DOHH2 (cell line): ENCODE results near the gene TMEM217.

Experiments
- H3F3A ChIP-seq: fragments of 200-600 bp; sonication (generic), shearing (Covaris generic); 2 replicates; pipeline ENCODE4 v1.6.0; 2016; ENCODE audit warnings: antibody characterized with exemption, mild to moderate bottlenecking; ENCODE audit not compliant: control insufficient read depth, insufficient read depth
- H3K27ac ChIP-seq: fragments of 200-600 bp; sonication (generic); 2 replicates; pipeline ENCODE4 v1.5.1; 2014; ENCODE audit warnings: low read depth, mild to moderate bottlenecking, low read length, moderate library complexity
- H3K27me3 ChIP-seq: fragments of 200-600 bp; sonication (generic); 2 replicates; pipeline ENCODE4 v1.6.1; 2014; ENCODE audit warnings: mild to moderate bottlenecking, low read length, mixed read lengths; ENCODE audit not compliant: control insufficient read depth
- H3K36me3 ChIP-seq: fragments of 200-600 bp; sonication (generic); 2 replicates; pipeline ENCODE4 v1.6.1; 2014; ENCODE audit warnings: mild to moderate bottlenecking, low read length, moderate library complexity, mixed read lengths; ENCODE audit not compliant: control insufficient read depth
- H3K4me1 ChIP-seq: fragments of 200-600 bp; sonication (generic); 2 replicates; pipeline ENCODE4 v1.6.1; 2014; ENCODE audit warnings: mild to moderate bottlenecking, low read length, mixed read lengths; ENCODE audit not compliant: control insufficient read depth
- H3K4me2 ChIP-seq: fragments of 200-600 bp; sonication (generic); 2 replicates; pipeline ENCODE4 v1.6.0; 2014; ENCODE audit warnings: mild to moderate bottlenecking, low read length, moderate library complexity
- H3K4me3 ChIP-seq: fragments of 200-600 bp; sonication (generic); 2 replicates; pipeline ENCODE4 v1.5.1; 2014; ENCODE audit warnings: mild to moderate bottlenecking, low read length, mixed read lengths
- H3K79me2 ChIP-seq: fragments of 200-600 bp; sonication (generic); 2 replicates; pipeline ENCODE4 v1.6.1; 2014; ENCODE audit warnings: mild to moderate bottlenecking, low read length, mixed read lengths; ENCODE audit not compliant: control insufficient read depth
- H3K9me2 ChIP-seq: fragments of 200-600 bp; sonication (generic); replicated peaks from 2 replicates; pipeline ENCODE4 v1.6.1; 2014; ENCODE audit warnings: mild to moderate bottlenecking, low read length, mixed read lengths; ENCODE audit not compliant: control insufficient read depth
- H3K9me3 ChIP-seq: fragments of 200-600 bp; sonication (generic); 2 replicates; pipeline ENCODE4 v1.6.1; 2014; ENCODE audit warnings: antibody characterized with exemption, low read length, mixed read lengths; ENCODE audit not compliant: control insufficient read depth, insufficient read depth
- H4K20me1 ChIP-seq: fragments of 200-600 bp; sonication (generic); 2 replicates; pipeline ENCODE4 v1.6.0; 2014; ENCODE audit warnings: low read depth, mild to moderate bottlenecking, antibody characterized with exemption, low read length, moderate library complexity; ENCODE audit not compliant: control insufficient read depth, insufficient read depth
- CTCF ChIP-seq: fragments of 200-600 bp; sonication (generic); IDR thresholded peaks from one replicate; pipeline ENCODE4 v1.5.1; 2014; ENCODE audit warnings: antibody characterized with exemption, mild to moderate bottlenecking, low read depth, low read length; ENCODE audit not compliant: poor library complexity, severe bottlenecking
- EZH2phosphoT487 ChIP-seq: fragments of 200-600 bp; sonication (generic); IDR thresholded peaks from 2 replicates; pipeline ENCODE4 v1.6.1; 2017; ENCODE audit warnings: borderline replicate concordance, mild to moderate bottlenecking, antibody characterized with exemption, low read length, moderate library complexity, mixed read lengths

The TMEM217 gene

GRCh38 chr6:37176268-37177076, 81.5 kb downstream of the TMEM217 start:
- peaks cover 20% of the 10 kb centered on the region for H3F3A ChIP-seq
- H3K27ac ChIP-seq, result no peak overlapping the region
- peaks cover 20% of the 10 kb centered on the region for H3K79me2 ChIP-seq
- H3K9me3 ChIP-seq, result no peaks in the 10 kb centered on the region
- H3K4me1 ChIP-seq, result peaks cover 20% of the 10 kb centered on the region
- H3K27me3 ChIP-seq, result no peaks in the 10 kb centered on the region
- H3K36me3 ChIP-seq, result peaks cover 43% of the 10 kb centered on the region
- no peak for TF ChIP-seq CTCF
- H4K20me1 ChIP-seq, result peaks cover 16% of the 10 kb centered on the region
- H3K4me3 ChIP-seq, result no peak overlapping the region
- no peak overlapping the region for H3K4me2 ChIP-seq
- no peaks in the 10 kb centered on the region for H3K9me2 ChIP-seq

- H3K4me3 ChIP-seq, result no peak overlapping the region
- H4K20me1 ChIP-seq, result peaks cover 16% of the 10 kb centered on the region
- peaks cover 28% of the 10 kb centered on the region for H3K79me2 ChIP-seq
- H3K4me1 ChIP-seq, result peaks cover 20% of the 10 kb centered on the region
- no peaks in the 10 kb centered on the region for H3K27me3 ChIP-seq
- no peak overlapping the region for H3K27ac ChIP-seq
- H3K9me2 ChIP-seq, result no peaks in the 10 kb centered on the region
- H3K36me3 ChIP-seq, result peaks cover 51% of the 10 kb centered on the region
- TF ChIP-seq EZH2phosphoT487 (no peak), CTCF (no peak)
- H3K4me2 ChIP-seq, result no peak overlapping the region
- no peaks in the 10 kb centered on the region for H3K9me3 ChIP-seq
- H3F3A ChIP-seq, result peaks cover 20% of the 10 kb centered on the region
Observed at GRCh38 chr6:37175332-37176267, 82.3 kb downstream of the TMEM217 start.

- Histone ChIP-seq H4K20me1 (peaks cover 16% of the 10 kb centered on the region), H3K27me3 (no peaks in the 10 kb centered on the region), H3K4me3 (no peak overlapping the region), H3K27ac (no peak overlapping the region), H3F3A (peaks cover 20% of the 10 kb centered on the region), H3K4me1 (peaks cover 20% of the 10 kb centered on the region), H3K9me2 (no peaks in the 10 kb centered on the region), H3K36me3 (peaks cover 57% of the 10 kb centered on the region), H3K79me2 (peaks cover 33% of the 10 kb centered on the region), H3K9me3 (no peaks in the 10 kb centered on the region), H3K4me2 (no peak overlapping the region)
- no peak for TF ChIP-seq EZH2phosphoT487
Observed at GRCh38 chr6:37174515-37175331, 83.2 kb downstream of the TMEM217 start.
